T-helper 1 cell treated with Interleukin-12 subunit alpha and Interleukin-12 subunit beta and Interleukin-4 antibody, amounts not matched to agents 30 μg/mL and 1 μg/mL, for 36 hours (primary cell): Measurements from ENCODE around the gene MED15.

ENCODE experiments used
- H3K27ac Mint-ChIP-seq: one replicate; pipeline ENCODE4 v1.8.0; 2021; ENCODE audit warnings: mild to moderate bottlenecking, mixed read lengths
- H3K27me3 Mint-ChIP-seq: one replicate; pipeline ENCODE4 v1.8.0; 2021; ENCODE audit warnings: low read depth, mixed read lengths
- H3K36me3 Mint-ChIP-seq: one replicate; pipeline ENCODE4 v1.8.0; 2021; ENCODE audit warnings: low read depth, mixed read lengths
- H3K4me1 Mint-ChIP-seq: one replicate; pipeline ENCODE4 v1.8.0; 2021; ENCODE audit warnings: low read depth, mixed read lengths
- H3K4me3 Mint-ChIP-seq: one replicate; pipeline ENCODE4 v1.8.0; 2021; ENCODE audit warnings: mild to moderate bottlenecking, moderate library complexity, mixed read lengths
- H3K9me3 Mint-ChIP-seq: one replicate; pipeline ENCODE4 v1.8.0; 2021; ENCODE audit warnings: mixed read lengths

The MED15 gene

DNA sequence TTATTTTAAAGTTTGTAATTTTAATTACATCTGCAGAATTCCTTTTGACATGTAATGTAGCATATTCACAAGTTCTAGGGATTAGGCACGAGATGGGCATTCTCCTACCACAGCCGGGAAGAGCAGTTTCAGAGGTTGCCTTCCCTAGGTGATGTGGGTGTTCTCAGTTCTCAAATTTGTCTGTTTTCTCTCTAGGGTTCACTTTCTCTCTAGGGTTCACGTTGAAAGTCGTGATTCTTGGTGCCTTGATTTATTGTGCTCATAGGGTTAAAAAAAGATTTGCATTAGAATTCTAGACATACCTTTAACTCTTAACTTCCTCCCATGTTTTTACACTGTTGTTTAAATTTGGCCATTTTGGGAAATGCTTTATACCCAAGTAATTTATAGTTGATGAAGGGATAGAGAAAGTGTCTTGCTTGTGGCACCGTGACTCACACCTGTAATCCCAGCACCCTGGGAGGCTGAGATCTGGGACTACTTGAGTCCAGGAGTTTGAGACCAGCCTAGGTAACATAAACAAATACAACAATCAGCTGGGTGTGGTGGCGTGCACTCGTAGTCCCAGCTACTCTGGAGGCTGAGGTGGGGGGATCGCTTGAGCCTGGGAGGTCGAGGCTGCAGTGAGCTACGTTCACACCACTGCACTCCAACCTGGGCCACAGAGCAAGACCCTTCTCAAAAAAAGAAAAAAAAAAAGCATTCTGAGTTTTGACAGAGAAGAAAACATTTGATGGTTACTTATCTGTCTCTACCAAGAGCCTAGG, 3.6 kb downstream of the MED15 start:
- Mint-ChIP-seq H3K9me3 (no peaks in the 10 kb centered on the region), H3K27me3 (no peaks in the 10 kb centered on the region), H3K4me3 (peak overlapping the region; percentile 40), H3K36me3 (peaks cover 26% of the 10 kb centered on the region), H3K4me1 (peaks cover 46% of the 10 kb centered on the region), H3K27ac (no peak overlapping the region)

DNA sequence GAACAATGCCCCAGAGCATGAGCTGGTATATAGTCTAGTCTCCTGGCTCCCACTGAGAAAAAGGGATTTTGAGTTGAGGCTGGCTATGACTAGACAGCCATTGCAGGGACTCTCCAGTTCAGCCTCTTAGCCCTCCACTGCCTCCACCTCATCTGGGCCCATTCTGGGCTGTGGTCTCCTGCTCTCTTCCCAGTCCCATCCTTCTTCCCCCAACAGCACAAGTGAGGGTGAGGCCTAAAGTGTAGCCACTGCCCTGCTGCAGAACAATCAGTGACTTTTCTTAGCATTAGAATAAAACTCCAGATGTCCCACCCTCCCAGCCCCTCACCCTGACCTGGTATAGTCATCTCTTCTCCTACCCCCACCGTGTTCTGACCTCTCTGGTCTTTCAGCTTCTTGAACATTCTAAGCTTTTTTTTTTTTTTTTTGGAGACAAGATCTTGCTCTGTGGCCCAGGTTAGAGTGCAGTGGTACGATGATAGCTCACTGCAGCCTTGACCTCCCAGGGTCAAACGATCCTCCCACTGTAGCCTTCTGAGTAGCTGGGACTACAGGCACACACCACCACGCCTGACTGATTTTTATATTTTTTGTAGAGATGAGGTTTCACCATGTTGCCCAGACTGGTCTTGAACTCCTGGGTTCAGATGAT, 4.3 kb downstream of the MED15 start:
- peaks cover 26% of the 10 kb centered on the region for H3K36me3 Mint-ChIP-seq
- H3K4me3 Mint-ChIP-seq, result no peak overlapping the region
- no peaks in the 10 kb centered on the region for H3K9me3 Mint-ChIP-seq
- H3K27me3 Mint-ChIP-seq, result no peaks in the 10 kb centered on the region
- peak overlapping the region; percentile 11 for H3K27ac Mint-ChIP-seq
- H3K4me1 Mint-ChIP-seq, result peaks cover 46% of the 10 kb centered on the region

DNA sequence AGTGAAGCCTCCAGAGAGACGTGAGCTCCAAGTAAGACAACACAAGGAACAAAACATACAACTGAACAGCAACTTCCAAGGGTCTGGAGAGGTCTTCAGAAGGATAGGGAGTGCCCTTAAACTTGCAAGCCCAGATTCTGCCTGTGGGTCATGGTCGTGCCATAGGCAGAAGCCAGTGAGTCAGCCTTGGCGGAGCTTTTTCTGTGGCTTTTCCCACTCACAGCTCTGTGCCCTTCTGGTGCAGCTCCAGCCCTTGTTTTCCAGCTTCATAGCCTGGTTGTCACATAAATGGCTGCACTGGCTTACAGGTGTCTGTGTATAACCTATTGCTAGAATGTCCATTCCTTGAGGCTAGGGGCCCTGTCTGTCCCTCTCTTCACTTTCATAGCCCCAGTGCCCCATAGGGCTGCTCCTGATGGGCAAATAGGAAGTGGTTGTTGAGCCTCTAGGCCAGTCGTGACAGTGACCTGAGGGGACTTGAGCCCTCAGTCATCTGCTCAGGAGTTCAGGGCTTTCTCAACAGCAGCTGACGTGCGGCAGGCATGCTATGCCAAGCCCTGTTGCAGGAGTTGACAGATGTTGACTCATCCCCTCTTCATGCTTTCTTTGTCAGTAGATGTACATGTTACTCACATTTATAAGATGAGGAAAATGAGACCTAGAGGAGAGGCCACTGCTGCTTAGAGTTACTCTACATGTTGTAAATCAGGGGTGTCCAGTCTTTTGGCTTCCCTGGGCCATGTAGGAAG, 7.4 kb downstream of the MED15 start:
- no peak overlapping the region for H3K27ac Mint-ChIP-seq
- no peaks in the 10 kb centered on the region for H3K27me3 Mint-ChIP-seq
- peaks cover 16% of the 10 kb centered on the region for H3K36me3 Mint-ChIP-seq
- no peak overlapping the region for H3K4me3 Mint-ChIP-seq
- H3K9me3 Mint-ChIP-seq, result no peaks in the 10 kb centered on the region
- peaks cover 35% of the 10 kb centered on the region for H3K4me1 Mint-ChIP-seq

- Mint-ChIP-seq H3K27ac (no peak overlapping the region), H3K36me3 (peaks cover 23% of the 10 kb centered on the region), H3K4me1 (peaks cover 30% of the 10 kb centered on the region), H3K4me3 (no peak overlapping the region), H3K27me3 (no peaks in the 10 kb centered on the region), H3K9me3 (no peaks in the 10 kb centered on the region)
Measured at GRCh38 chr22:20516399-20516798, 9.0 kb downstream of the MED15 start.

DNA sequence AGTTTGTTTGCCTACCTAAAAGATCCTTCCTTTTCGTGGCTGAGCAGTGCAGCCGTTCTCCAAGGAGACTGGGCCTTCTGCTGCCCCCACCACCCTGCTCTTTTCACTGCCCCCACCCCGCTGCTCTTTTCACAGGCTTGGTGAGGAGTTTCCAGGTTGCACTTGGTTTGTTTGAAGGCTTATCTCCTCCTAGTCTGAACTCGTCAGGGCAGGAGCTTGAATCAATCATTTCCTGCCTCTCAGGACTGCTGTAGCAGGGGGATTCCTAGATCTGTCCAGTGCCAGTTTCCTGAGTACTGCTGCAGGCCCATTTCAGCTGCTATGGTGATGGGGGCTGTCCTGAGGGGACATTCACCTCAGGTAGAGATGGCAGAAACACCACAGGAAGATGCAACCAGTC, 10.0 kb downstream of the MED15 start:
- peak overlapping the region; percentile 45 for H3K4me3 Mint-ChIP-seq
- H3K27me3 Mint-ChIP-seq, result no peaks in the 10 kb centered on the region
- H3K9me3 Mint-ChIP-seq, result no peaks in the 10 kb centered on the region
- H3K27ac Mint-ChIP-seq, result peak overlapping the region; percentile 80
- peaks cover 26% of the 10 kb centered on the region for H3K36me3 Mint-ChIP-seq
- peaks cover 30% of the 10 kb centered on the region for H3K4me1 Mint-ChIP-seq

GRCh38 chr22:20517841-20518592, 10.6 kb downstream of the MED15 start:
- Mint-ChIP-seq H3K9me3 (no peaks in the 10 kb centered on the region), H3K27me3 (no peaks in the 10 kb centered on the region), H3K4me1 (peaks cover 34% of the 10 kb centered on the region), H3K27ac (peak overlapping the region; percentile 80), H3K4me3 (no peak overlapping the region), H3K36me3 (peaks cover 28% of the 10 kb centered on the region)

DNA sequence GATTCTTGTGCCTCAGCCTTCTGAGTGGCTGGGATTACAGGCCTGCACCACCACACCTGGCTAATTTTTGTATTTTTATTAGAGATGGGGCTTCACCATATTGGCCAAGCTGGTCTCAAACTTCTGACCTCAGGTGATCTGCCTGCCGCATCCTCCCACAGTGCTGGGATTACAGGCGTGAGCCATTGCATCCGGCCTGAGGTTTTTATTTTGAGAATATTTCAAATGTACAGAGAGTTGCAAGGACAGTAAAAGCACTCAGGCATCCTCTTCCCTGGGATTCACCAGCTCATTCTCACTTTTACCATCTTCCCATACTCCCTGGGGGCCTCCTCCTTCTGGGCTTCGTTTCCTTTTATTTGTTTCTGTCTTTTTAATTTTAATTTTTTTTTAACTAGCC, 12.1 kb downstream of the MED15 start:
- Mint-ChIP-seq H3K27me3 (no peaks in the 10 kb centered on the region), H3K4me1 (peaks cover 41% of the 10 kb centered on the region), H3K36me3 (peaks cover 32% of the 10 kb centered on the region), H3K9me3 (no peaks in the 10 kb centered on the region), H3K4me3 (no peak overlapping the region), H3K27ac (no peak overlapping the region)

- Mint-ChIP-seq H3K36me3 (peaks cover 32% of the 10 kb centered on the region), H3K27me3 (no peaks in the 10 kb centered on the region), H3K4me1 (peaks cover 41% of the 10 kb centered on the region), H3K4me3 (no peak overlapping the region), H3K27ac (peak overlapping the region; percentile 19), H3K9me3 (no peaks in the 10 kb centered on the region)
Measured at GRCh38 chr22:20520093-20520511, 12.7 kb downstream of the MED15 start.

DNA sequence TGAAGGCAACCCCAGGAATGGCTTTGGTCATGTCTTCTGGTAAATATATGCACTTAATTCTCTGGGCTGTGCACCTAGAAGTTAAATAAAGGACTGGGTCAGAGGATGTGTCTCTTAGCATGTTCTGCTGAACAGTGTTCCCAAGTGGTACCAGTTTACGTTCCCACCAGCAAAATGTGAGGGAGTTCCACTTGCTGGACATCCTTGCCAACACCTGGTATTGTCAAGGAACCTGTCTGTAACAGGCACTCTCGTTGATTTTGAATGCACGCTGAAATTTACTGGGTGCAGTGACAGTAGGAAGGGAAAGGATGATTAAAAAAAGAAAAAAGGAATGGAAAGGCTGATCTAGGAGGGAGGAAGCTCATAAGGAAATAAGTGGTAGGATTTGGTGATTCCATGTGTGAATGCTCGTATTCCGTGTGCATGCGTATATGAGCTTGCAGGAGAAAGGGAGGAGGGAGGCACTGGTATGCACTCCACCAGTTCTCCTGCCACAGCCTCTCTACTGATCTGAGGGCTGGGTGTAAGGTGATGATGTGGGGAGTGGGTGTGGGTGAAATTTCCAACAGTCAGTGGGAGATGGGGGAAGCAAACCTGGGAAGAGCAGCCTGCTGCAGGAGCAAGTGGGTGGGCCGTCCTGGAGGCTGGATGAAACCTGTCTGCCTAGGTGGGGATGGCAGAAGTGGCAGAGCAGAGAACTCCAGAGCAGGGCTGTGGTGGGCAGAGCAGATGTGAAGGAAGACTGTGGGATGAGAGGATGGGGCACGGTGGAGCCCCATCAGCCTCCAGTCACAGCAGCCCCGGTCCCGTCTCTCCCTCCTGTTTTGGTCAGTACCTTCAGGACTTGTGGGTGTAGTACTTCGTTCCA, 15.0 kb downstream of the MED15 start:
- H3K27me3 Mint-ChIP-seq, result no peaks in the 10 kb centered on the region
- peak overlapping the region; percentile 38 for H3K4me3 Mint-ChIP-seq
- peaks cover 41% of the 10 kb centered on the region for H3K36me3 Mint-ChIP-seq
- H3K4me1 Mint-ChIP-seq, result peaks cover 46% of the 10 kb centered on the region
- peak overlapping the region; percentile 24 for H3K27ac Mint-ChIP-seq
- H3K9me3 Mint-ChIP-seq, result no peaks in the 10 kb centered on the region

- Mint-ChIP-seq H3K27me3 (no peaks in the 10 kb centered on the region), H3K27ac (peak overlapping the region; percentile 49), H3K4me1 (peaks cover 41% of the 10 kb centered on the region), H3K9me3 (no peaks in the 10 kb centered on the region), H3K4me3 (no peak overlapping the region), H3K36me3 (peaks cover 39% of the 10 kb centered on the region)
Measured at GRCh38 chr22:20523086-20523983, 15.9 kb downstream of the MED15 start.

- peak overlapping the region; percentile 49 for H3K27ac Mint-ChIP-seq
- H3K4me3 Mint-ChIP-seq, result no peak overlapping the region
- H3K4me1 Mint-ChIP-seq, result peaks cover 40% of the 10 kb centered on the region
- H3K27me3 Mint-ChIP-seq, result no peaks in the 10 kb centered on the region
- peaks cover 36% of the 10 kb centered on the region for H3K36me3 Mint-ChIP-seq
- no peaks in the 10 kb centered on the region for H3K9me3 Mint-ChIP-seq
Measured at GRCh38 chr22:20524004-20524481, 16.6 kb downstream of the MED15 start.

- Mint-ChIP-seq H3K36me3 (peaks cover 34% of the 10 kb centered on the region), H3K4me1 (peaks cover 39% of the 10 kb centered on the region), H3K9me3 (no peaks in the 10 kb centered on the region), H3K4me3 (no peak overlapping the region), H3K27me3 (no peaks in the 10 kb centered on the region), H3K27ac (no peak overlapping the region)
Measured at GRCh38 chr22:20525048-20525447, 17.6 kb downstream of the MED15 start.

DNA sequence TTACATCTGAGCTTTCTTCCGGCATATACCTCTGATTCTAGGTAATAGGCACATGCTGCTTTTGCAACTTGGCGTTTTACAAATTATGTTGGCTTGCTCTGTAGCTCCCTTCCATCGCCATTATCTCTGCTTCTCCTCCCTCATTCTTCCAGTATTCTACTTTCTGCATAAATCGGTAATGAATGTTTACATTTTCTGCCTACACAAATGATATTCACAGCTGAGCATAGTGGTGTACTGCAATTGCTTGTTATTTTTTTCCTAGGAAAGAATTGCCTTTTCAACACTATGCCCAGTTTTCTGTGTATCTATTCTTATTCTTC, 18.9 kb downstream of the MED15 start:
- Mint-ChIP-seq H3K9me3 (no peaks in the 10 kb centered on the region), H3K4me3 (no peak overlapping the region), H3K36me3 (peaks cover 26% of the 10 kb centered on the region), H3K27me3 (no peaks in the 10 kb centered on the region), H3K4me1 (peaks cover 40% of the 10 kb centered on the region), H3K27ac (no peak overlapping the region)
